Measurements from ENCODE around the gene KREMEN1. TPM values are rescaled to one million over a fixed set of nuclear protein-coding genes. Genes with fewer than 3 reads are reported as not detected.

The KREMEN1 gene
- total RNA-seq, 2 donors from 2014 or later, result 39.7 to 44.7 TPM

DNA sequence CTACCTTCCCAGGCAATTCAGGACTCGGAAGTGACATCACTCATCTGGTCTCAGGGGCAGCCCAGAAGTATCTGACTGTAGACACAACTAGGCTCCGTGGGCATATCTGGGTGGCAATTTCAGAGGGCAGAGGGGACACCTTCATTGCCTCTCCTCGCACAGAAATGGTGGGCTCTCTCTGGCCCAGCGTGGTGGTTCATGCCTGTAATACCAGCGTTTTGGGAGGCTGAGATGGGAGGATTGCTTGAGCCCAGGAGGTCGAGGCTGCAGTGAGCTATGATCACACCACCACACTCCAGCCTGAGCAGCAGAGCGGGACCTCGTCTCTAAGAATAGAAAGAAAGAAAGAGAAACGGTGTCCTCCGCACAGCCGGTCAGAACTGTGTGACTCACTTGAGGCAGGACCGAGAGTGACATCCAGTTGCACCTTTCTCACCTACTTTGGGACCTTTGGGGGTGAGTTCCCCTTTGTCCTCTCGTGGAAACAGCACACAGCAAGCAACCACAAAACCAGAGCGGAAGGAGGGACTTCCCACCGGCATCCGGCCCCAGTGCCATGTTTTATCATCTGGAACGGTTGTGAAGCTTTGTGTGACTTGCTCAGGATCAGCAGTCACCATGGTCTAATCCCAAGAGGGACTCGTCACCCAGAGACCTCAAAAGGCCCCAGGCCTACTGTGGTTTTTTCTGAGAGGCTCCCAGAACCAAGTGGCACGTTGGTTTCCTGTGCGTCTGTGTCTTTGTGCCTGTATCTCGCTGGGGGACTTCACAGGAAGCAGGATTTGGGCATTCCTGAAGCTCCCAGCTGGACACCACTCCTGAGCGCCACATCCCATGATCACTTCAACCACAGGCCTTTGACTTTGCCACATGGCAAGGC lies 94.4 kb downstream of the KREMEN1 start:
- Histone ChIP-seq H3K4me1 (no peaks in the 10 kb centered on the region), H3K4me3 (no peak overlapping the region), H3K27ac (no peak overlapping the region), H3K9me3 (no peaks in the 10 kb centered on the region), H3K36me3 (no peaks in the 10 kb centered on the region), H3K27me3 (no peaks in the 10 kb centered on the region)
- TF ChIP-seq, protein P1, sequence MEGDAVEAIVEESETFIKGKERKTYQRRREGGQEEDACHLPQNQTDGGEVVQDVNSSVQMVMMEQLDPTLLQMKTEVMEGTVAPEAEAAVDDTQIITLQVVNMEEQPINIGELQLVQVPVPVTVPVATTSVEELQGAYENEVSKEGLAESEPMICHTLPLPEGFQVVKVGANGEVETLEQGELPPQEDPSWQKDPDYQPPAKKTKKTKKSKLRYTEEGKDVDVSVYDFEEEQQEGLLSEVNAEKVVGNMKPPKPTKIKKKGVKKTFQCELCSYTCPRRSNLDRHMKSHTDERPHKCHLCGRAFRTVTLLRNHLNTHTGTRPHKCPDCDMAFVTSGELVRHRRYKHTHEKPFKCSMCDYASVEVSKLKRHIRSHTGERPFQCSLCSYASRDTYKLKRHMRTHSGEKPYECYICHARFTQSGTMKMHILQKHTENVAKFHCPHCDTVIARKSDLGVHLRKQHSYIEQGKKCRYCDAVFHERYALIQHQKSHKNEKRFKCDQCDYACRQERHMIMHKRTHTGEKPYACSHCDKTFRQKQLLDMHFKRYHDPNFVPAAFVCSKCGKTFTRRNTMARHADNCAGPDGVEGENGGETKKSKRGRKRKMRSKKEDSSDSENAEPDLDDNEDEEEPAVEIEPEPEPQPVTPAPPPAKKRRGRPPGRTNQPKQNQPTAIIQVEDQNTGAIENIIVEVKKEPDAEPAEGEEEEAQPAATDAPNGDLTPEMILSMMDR (IDR thresholded peaks at IDR 0.05), result no peak
- no peak for DNase-seq (ENCODE audit: low spot score)

DNA sequence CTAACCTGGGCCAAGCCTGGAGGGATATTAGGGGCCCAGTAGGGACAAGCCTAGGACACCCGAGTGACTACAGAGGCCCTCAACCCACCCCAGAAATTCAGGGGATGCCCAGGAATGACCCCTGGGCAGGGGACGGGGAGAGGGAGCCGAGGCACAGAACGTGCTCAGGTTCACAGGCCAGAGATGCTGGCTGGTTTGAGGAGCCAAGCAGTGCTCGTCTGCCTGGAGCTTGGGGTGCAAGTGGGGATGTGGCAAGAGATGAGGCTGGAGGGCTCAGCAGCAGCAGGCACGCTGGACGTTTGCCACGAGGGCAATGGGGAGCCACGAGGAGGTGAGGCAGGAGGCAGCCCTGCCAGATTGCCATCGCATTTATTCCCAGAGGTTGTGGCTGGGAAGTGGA lies 98.9 kb downstream of the KREMEN1 start:
- H3K27ac ChIP-seq, result no peak overlapping the region
- peaks cover 0 to 31% of the 10 kb centered on the region in 2 donors for H3K9me3 ChIP-seq
- no peak for DNase-seq (ENCODE audit: low spot score)
- TF ChIP-seq, protein P1 (IDR thresholded peaks at IDR 0.05), result no peak
- no peaks in the 10 kb centered on the region for H3K4me1 ChIP-seq
- H3K4me3 ChIP-seq, result no peak overlapping the region
- no peaks in the 10 kb centered on the region for H3K36me3 ChIP-seq
- no peaks in the 10 kb centered on the region for H3K27me3 ChIP-seq

DNA sequence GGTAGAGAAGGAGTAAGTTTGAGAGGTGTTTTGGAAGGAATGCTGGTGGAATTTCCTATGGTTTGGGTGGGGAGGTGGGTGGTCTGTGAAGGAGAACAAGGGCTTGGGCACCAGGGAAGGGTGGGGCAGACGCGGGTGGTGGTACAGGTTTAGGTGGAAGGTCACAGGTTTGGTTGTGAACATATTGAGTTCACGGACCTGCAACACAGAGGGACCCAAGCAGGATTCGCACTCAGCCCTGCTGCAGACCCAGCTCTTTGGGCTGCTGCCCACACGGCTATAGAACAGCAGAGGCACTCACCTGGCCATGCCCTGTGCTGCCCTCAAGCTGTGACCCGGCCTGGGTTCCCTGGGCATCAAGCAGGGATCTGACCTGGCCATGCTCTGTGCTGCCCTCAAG lies 99.4 kb downstream of the KREMEN1 start:
- Histone ChIP-seq H3K36me3 (no peaks in the 10 kb centered on the region), H3K4me3 (no peak overlapping the region), H3K4me1 (no peaks in the 10 kb centered on the region), H3K9me3 (peaks cover 0 to 31% of the 10 kb centered on the region in 2 donors), H3K27me3 (no peaks in the 10 kb centered on the region), H3K27ac (no peak overlapping the region)
- TF ChIP-seq, protein P1 (IDR thresholded peaks at IDR 0.05), result no peak
- no peak for DNase-seq (ENCODE audit: low spot score)

DNA sequence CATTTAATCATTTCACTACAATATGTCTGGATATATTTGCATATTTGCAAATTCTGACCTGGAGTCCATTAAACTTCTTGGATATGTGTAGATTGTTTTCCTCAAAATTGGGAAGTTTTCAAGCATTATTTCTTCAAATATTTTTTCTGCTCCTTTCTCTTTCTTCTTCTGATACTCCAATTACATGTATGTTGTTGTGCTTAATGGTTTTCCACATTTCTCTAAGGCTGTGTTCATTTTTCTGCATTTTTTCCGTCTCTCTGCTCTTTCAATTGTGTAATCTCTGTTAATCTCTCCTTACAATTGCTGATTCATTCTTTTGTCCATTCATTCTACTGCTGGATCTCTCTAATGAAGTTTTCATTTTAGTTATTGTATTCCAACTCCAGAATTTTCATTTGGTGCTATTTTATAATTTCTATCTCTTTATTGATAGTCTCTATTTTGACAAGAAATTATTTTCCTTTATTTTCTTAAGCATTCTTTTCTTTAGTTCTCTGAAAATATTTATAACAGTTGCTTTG lies 102.5 kb downstream of the KREMEN1 start:
- Histone ChIP-seq H3K4me3 (no peak overlapping the region), H3K36me3 (no peaks in the 10 kb centered on the region), H3K9me3 (peaks cover 0 to 31% of the 10 kb centered on the region in 2 donors), H3K4me1 (no peaks in the 10 kb centered on the region), H3K27ac (no peak overlapping the region), H3K27me3 (no peaks in the 10 kb centered on the region)
- TF ChIP-seq, protein P1 (IDR thresholded peaks at IDR 0.05), result no peak
- DNase-seq (ENCODE audit: low spot score), result no peak

DNA sequence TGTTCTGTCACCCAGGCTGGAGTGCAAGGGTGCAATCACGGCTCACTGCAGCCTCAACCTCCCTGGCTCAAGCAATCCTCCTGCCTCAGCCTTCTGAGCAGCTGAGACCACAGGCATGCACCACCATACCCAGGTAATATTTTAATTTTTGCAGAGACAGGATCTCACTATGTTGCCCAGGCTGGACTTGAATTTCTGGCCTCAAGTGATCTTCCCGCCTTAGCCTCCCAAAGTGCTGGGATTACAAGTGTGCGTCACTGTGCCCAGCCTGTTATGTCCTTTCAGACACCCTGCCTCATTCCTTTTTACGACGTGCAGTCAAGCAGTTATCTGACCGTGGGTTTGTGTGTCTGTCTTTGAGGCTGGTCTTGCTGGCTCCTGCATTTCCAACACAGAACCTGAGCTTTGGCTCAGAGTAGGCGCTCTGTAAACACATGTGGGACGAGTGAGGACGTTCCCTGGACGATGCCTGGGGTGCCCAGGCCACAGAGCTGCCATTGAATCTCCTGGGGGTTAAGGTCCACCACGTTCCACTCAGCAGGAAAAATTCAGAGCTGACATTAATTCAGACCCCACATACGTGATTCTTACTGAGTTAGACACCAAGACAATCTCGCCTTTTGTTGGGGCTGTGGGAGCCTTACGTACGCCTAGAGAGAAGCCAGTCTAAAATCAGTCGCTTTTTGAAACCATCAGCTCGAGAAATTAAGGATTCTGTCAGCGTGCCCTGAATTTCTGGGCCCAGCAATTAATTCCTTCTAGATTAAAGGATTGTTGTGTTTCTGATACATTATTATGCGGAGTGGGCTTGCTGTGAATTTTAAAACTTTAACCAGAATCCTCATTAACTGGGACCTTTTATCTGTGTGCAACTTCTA lies 111.4 kb downstream of the KREMEN1 start:
- no peaks in the 10 kb centered on the region for H3K4me1 ChIP-seq
- no peaks in the 10 kb centered on the region for H3K9me3 ChIP-seq
- H3K27me3 ChIP-seq, result no peaks in the 10 kb centered on the region
- no peak overlapping the region for H3K4me3 ChIP-seq
- H3K27ac ChIP-seq, result no peak overlapping the region
- TF ChIP-seq, protein P1 (IDR thresholded peaks at IDR 0.05), result no peak
- no peak for DNase-seq (ENCODE audit: low spot score)
- no peaks in the 10 kb centered on the region for H3K36me3 ChIP-seq

Data from right atrium auricular region (tissue), 2 donors.